Fibroblast of mammary gland (primary cell): ENCODE results near the gene AGMAT.

Source experiments
- DNase-seq: peaks from one replicate; pipeline ENCODE4 v3.0.0-alpha.2; 2010; ENCODE audit warnings: low read depth
- H3K4me3 ChIP-seq: 2 replicates; pipeline ENCODE4 v1.5.1; 2011; ENCODE audit warnings: low read depth, mild to moderate bottlenecking, low read length, moderate library complexity; ENCODE audit not compliant: control insufficient read depth
- CTCF ChIP-seq: conservative IDR thresholded peaks from 2 replicates; pipeline ENCODE4 v1.5.1; 2011; ENCODE audit warnings: low read depth, low read length, inconsistent platforms; ENCODE audit not compliant: control insufficient read depth, insufficient read depth

The AGMAT gene

GRCh38 chr1:15592285-15592684 lies 7.4 kb upstream of the AGMAT start:
- no peak overlapping the region for H3K4me3 ChIP-seq
- DNase-seq: no peak
- TF ChIP-seq CTCF: no peak

- no peak for TF ChIP-seq CTCF
- DNase-seq: no peak
- no peak overlapping the region for H3K4me3 ChIP-seq
Measured at GRCh38 chr1:15583016-15583706, 1.7 kb downstream of the AGMAT start.

GRCh38 chr1:15579683-15580047 lies 5.2 kb downstream of the AGMAT start:
- no peak overlapping the region for H3K4me3 ChIP-seq
- TF ChIP-seq CTCF: no peak
- no peak for DNase-seq

DNA sequence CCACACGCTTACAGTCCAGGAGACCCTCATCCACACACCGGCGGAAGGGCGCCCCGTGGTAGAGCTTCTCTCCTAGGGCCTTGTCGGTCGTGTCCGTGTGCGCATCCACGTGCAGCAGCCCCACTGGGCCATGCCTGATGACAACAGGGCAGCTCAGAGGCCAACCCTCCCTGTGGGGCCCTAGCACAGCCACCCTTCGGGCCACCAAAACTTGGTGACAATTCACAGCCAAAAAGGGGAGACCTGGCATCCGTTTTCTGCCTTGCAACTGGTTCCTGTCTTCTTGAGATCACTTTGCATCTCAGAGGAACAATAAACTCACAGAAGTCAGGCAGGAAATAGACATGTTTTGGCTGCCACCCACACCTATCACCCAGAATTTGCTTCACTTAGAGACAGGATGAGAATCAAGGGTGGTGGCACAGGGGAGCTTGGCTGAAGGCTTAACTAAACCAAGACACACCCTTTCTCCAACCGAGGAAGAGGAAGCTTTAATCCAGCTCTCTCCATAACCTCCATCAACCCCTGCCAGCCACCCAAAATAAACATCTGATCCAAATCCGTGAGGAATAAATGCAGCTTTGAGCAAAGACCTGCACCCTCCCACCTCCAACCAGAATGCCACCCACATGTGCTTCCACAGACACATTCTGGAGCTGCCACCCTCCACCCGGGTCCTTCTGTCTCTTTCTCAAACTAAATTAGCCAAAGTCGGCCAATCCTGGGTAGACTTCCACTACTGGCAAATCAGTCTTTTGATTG lies 5.7 kb downstream of the AGMAT start:
- no peak overlapping the region for H3K4me3 ChIP-seq
- no peak for DNase-seq
- TF ChIP-seq CTCF: no peak

- TF ChIP-seq CTCF: no peak
- DNase-seq: no peak
- no peak overlapping the region for H3K4me3 ChIP-seq
Measured at GRCh38 chr1:15577691-15578090, 7.2 kb downstream of the AGMAT start.

- DNase-seq: no peak
- TF ChIP-seq CTCF: no peak
- no peak overlapping the region for H3K4me3 ChIP-seq
Measured at GRCh38 chr1:15575549-15576150, 9.2 kb downstream of the AGMAT start.

DNA sequence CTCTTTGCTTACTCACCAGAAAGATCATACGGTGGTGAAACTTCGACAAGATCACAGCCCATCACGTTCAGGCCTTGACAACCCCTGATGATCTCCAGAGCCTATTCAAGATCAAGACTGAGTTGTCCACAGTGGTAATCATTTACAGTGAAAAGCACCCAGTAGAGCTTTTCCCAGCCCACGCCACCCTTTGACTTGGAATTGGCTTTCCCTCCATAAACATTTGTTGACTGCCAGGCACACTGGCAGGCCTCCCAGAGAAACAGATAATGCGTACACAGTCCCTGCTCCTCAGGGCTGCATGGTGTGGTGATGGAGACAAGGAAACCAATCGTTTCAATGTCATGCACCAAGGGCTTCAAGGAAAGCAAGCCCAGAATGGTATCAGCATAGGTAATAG lies 10.1 kb downstream of the AGMAT start:
- no peak overlapping the region for H3K4me3 ChIP-seq
- DNase-seq: no peak
- TF ChIP-seq CTCF: no peak
